Smooth muscle cell (in vitro differentiated cells): ENCODE data around the gene ULK1. TPM values are rescaled to one million over a fixed set of nuclear protein-coding genes. Genes with fewer than 3 reads are reported as not detected.

Experiments
- DNase-seq: peaks from one replicate; lab custom pipeline; 2025; ENCODE audit not compliant: unreplicated experiment; lab: John Stamatoyannopoulos, UW
- H2AFZ ChIP-seq: fragments of 200-600 bp; sonication (generic); 2 replicates; pipeline ENCODE4 v1.6.0; 2016; ENCODE audit warnings: antibody characterized with exemption, low read depth, mild to moderate bottlenecking
- H3F3A ChIP-seq: fragments of 200-600 bp; sonication (generic); 2 replicates; pipeline ENCODE4 v1.6.0; 2017; ENCODE audit warnings: antibody characterized with exemption, low read depth
- H3K27ac ChIP-seq: fragments of 200-600 bp; sonication (generic); 2 replicates; pipeline ENCODE4 v1.5.1; 2016; ENCODE audit warnings: low read depth, mild to moderate bottlenecking
- H3K27me3 ChIP-seq: fragments of 200-600 bp; sonication (generic); 2 replicates; pipeline ENCODE4 v1.6.1; 2016; ENCODE audit warnings: low read depth, mild to moderate bottlenecking
- H3K36me3 ChIP-seq: fragments of 200-600 bp; sonication (generic); 2 replicates; pipeline ENCODE4 v1.5.1; 2016; ENCODE audit warnings: low read depth
- H3K4me1 ChIP-seq: fragments of 200-600 bp; sonication (generic); 2 replicates; pipeline ENCODE4 v1.5.1; 2016; ENCODE audit warnings: low read depth
- H3K4me2 ChIP-seq: fragments of 200-600 bp; sonication (generic); 2 replicates; pipeline ENCODE4 v1.6.0; 2016; ENCODE audit warnings: mild to moderate bottlenecking
- H3K4me3 ChIP-seq: fragments of 200-600 bp; sonication (generic); 2 replicates; pipeline ENCODE4 v1.5.1; 2016; ENCODE audit warnings: mild to moderate bottlenecking
- H3K79me2 ChIP-seq: fragments of 200-600 bp; sonication (generic); 2 replicates; pipeline ENCODE4 v1.6.0; 2016; ENCODE audit warnings: low read depth, mild to moderate bottlenecking
- H3K9ac ChIP-seq: fragments of 200-600 bp; sonication (generic); 2 replicates; pipeline ENCODE4 v1.6.0; 2016; ENCODE audit warnings: low read depth
- H3K9me3 ChIP-seq: fragments of 200-600 bp; sonication (generic); replicated peaks from 2 replicates; pipeline ENCODE4 v1.5.1; 2016; ENCODE audit warnings: low read depth
- H4K20me1 ChIP-seq: fragments of 200-600 bp; sonication (generic); 2 replicates; pipeline ENCODE4 v1.6.0; 2016; ENCODE audit warnings: low read depth
- WGBS: methylation state at CpG from one replicate; pipeline ENCODE4 v1.1.7; 2016; ENCODE audit warnings: low lambda C conversion rate; 5-methylcytosine and 5-hydroxymethylcytosine counted together
- polyA plus RNA-seq: library from polyadenylated mRNA; unstranded; fragments of >200 nt; fragmentation: Nextera tagmentation; extraction: Ambion mirVana; gene quantifications from 2 replicates; pipeline ENCODE4 v1.2.1, GENCODE V29; 2016
- total RNA-seq: library from RNA; depleted of rRNA; stranded (reverse); fragments of >200 nt; gene quantifications from 2 replicates; pipeline ENCODE4 v1.2.3, GENCODE V29; 2014
- TF ChIP-seq, protein P1 (sequence below): fragments of 200-600 bp; sonication (generic); IDR thresholded peaks from 2 replicates; pipeline ENCODE4 v1.5.1; 2017; ENCODE audit warnings: borderline replicate concordance, mild to moderate bottlenecking, antibody characterized with exemption; ENCODE audit not compliant: insufficient read depth, poor library complexity, severe bottlenecking

ULK1 gene
- total and polyA plus RNA-seq, 2 experiments from 2014 or later, result 8.5 to 10.5 TPM

DNA sequence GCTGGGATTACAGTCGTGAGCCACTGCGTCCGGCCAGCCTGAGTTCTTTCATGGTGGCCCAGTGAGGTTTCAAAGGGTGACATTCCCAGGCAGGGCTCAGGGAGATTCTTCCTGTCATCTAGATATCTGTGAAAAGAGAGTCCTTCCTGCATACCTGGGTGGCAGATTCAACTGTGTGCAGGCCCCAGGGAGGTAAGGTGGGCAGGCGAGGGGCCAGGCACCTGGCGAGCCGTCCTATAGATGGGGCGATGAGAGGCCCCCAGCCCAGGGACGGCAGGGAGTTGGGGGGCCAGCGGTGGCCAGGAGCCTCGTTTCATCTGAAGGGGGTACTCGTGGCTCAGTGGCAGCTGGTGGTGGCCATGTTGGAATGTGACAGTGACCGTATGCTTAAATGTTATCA is 48.2 kb downstream of the ULK1 start:
- DNase-seq, result no peak

DNA sequence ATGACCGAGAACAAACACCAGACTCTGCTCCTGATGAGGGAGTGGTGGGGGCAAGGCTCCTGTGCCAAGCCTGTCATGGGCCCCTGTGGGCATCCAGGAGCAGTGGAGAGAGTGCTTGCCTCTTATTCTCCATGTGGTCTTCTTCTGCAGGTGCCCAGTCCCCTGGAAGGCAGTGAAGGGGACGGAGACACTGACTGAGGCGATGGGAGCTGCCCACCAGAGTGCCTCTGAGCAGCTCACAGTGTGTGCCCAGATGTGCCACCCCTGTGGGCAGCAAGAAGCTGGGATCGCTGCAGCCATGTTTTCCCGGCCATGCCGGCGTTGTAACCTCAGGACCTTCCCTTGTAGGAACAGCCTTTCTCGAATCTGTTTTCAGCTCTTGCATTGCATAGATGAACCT is 49.0 kb downstream of the ULK1 start:
- H2AFZ ChIP-seq, result no peak overlapping the region
- no peaks in the 10 kb centered on the region for H4K20me1 ChIP-seq
- H3K9ac ChIP-seq, result no peak overlapping the region
- H3K4me3 ChIP-seq, result no peak overlapping the region
- H3K27ac ChIP-seq, result no peak overlapping the region
- no peaks in the 10 kb centered on the region for H3K4me1 ChIP-seq
- no peaks in the 10 kb centered on the region for H3K9me3 ChIP-seq
- no peak for DNase-seq
- peaks cover 3% of the 10 kb centered on the region for H3K36me3 ChIP-seq
- H3K27me3 ChIP-seq, result no peaks in the 10 kb centered on the region
- H3K4me2 ChIP-seq, result no peak overlapping the region
- peaks cover 9% of the 10 kb centered on the region for H3F3A ChIP-seq
- H3K79me2 ChIP-seq, result no peaks in the 10 kb centered on the region
- WGBS, result 97% methylated on average over 8 of the region's 8 CpGs
- TF ChIP-seq, protein P1, sequence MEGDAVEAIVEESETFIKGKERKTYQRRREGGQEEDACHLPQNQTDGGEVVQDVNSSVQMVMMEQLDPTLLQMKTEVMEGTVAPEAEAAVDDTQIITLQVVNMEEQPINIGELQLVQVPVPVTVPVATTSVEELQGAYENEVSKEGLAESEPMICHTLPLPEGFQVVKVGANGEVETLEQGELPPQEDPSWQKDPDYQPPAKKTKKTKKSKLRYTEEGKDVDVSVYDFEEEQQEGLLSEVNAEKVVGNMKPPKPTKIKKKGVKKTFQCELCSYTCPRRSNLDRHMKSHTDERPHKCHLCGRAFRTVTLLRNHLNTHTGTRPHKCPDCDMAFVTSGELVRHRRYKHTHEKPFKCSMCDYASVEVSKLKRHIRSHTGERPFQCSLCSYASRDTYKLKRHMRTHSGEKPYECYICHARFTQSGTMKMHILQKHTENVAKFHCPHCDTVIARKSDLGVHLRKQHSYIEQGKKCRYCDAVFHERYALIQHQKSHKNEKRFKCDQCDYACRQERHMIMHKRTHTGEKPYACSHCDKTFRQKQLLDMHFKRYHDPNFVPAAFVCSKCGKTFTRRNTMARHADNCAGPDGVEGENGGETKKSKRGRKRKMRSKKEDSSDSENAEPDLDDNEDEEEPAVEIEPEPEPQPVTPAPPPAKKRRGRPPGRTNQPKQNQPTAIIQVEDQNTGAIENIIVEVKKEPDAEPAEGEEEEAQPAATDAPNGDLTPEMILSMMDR, result no peak

More for the DNA sequence above, 48.2 kb downstream of the ULK1 start:
- TF ChIP-seq, protein P1, result no peak
- H3K4me2 ChIP-seq, result no peak overlapping the region
- no peaks in the 10 kb centered on the region for H4K20me1 ChIP-seq
- WGBS, result 99% methylated on average over 11 of the region's 12 CpGs
- H3K27me3 ChIP-seq, result no peaks in the 10 kb centered on the region
- H2AFZ ChIP-seq, result no peak overlapping the region
- H3K79me2 ChIP-seq, result no peaks in the 10 kb centered on the region
- H3K27ac ChIP-seq, result no peak overlapping the region
- no peak overlapping the region for H3K4me3 ChIP-seq
- H3F3A ChIP-seq, result peaks cover 1% of the 10 kb centered on the region
- H3K4me1 ChIP-seq, result no peaks in the 10 kb centered on the region
- H3K9me3 ChIP-seq, result no peaks in the 10 kb centered on the region
- H3K9ac ChIP-seq, result no peak overlapping the region
- peaks cover 3% of the 10 kb centered on the region for H3K36me3 ChIP-seq

DNA sequence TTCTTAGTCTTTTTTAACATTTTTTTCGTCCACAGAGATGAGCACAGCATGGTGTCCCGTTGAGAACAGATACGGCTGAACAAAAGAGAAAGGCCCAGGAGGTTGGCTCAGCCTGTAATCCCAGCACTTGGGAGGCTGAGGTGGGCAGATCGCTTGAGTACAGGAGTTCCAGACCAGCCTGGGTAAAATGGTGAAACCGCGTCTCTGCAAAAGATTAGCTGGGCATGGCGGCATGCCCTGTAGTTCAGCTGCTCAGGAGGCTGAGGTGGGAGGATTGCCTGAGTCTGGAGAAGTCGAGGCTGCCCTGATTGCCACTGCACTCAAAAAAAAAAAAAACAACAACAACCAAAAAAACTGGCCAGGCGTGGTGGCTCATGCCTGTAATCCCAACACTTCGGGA is 49.5 kb downstream of the ULK1 start:
- TF ChIP-seq, protein P1, result no peak
- Histone ChIP-seq H3K4me1 (no peaks in the 10 kb centered on the region), H3K27ac (no peak overlapping the region), H3K36me3 (peaks cover 3% of the 10 kb centered on the region), H3K9ac (no peak overlapping the region), H3K4me2 (no peak overlapping the region), H3K27me3 (no peaks in the 10 kb centered on the region), H3F3A (peaks cover 13% of the 10 kb centered on the region), H3K79me2 (no peaks in the 10 kb centered on the region), H4K20me1 (no peaks in the 10 kb centered on the region), H3K9me3 (no peaks in the 10 kb centered on the region), H3K4me3 (no peak overlapping the region), H2AFZ (no peak overlapping the region)
- DNase-seq, result no peak
- WGBS, result 96% methylated on average over 10 of the region's 10 CpGs

DNA sequence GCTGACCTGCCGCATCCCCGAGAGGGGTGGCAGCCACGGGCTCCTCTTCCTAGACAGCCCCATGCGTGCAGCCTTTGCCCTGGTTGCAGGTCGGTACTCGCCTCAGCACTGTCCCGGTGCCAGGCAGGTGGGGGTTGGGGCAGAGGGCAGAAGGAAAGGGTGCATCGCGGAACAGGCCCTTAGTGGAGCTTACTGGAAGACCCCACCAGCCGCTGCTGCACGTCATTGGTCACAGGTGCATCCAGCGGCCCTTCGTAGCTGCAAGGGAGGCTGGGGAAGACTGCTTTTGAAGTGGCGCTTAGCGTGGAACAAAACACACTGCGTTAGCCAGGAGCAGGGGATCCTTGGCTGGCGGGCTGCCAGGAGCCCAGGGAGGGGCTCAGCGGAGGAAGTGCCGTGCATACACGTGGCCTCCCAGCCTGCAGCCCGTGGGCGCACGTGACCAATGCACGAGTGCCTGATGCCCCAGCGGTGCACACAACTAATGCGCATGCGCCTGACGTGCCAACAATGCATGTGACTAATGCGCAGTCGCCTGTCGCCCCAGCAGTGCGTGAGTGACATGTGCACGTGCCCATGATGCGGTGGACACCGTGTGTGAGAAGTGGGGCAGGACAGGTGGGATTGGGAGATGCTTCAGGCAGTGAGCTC is 50.3 kb downstream of the ULK1 start:
- no peaks in the 10 kb centered on the region for H3K79me2 ChIP-seq
- H2AFZ ChIP-seq, result no peak overlapping the region
- no peak overlapping the region for H3K4me3 ChIP-seq
- H3K4me2 ChIP-seq, result no peak overlapping the region
- H3K9me3 ChIP-seq, result no peaks in the 10 kb centered on the region
- no peak overlapping the region for H3K9ac ChIP-seq
- DNase-seq, result no peak
- no peaks in the 10 kb centered on the region for H4K20me1 ChIP-seq
- TF ChIP-seq, protein P1, result no peak
- H3K36me3 ChIP-seq, result peaks cover 3% of the 10 kb centered on the region
- H3K27me3 ChIP-seq, result no peaks in the 10 kb centered on the region
- H3K27ac ChIP-seq, result no peak overlapping the region
- WGBS, result 97% methylated on average over 35 of the region's 35 CpGs
- H3K4me1 ChIP-seq, result no peaks in the 10 kb centered on the region
- H3F3A ChIP-seq, result peaks cover 18% of the 10 kb centered on the region
